HG02884 (cell line): ENCODE results near the gene RUNX2.

ENCODE experiments used
- ATAC-seq: cut with Tn5 transposase; IDR thresholded peaks from one replicate; pipeline ENCODE4 v1.9.1; 2021; ENCODE audit warnings: mild to moderate bottlenecking, moderate library complexity; ENCODE audit not compliant: unreplicated experiment

Gene RUNX2

GRCh38 chr6:45609141-45609638 lies 281.1 kb downstream of the RUNX2 start:
- no peak for ATAC-seq

GRCh38 chr6:45610374-45610773 lies 282.2 kb downstream of the RUNX2 start:
- ATAC-seq: no peak

- no peak for ATAC-seq
These were observed 282.7 kb downstream of the RUNX2 start for GRCh38 chr6:45610832-45611231.

GRCh38 chr6:45611491-45611890 lies 283.4 kb downstream of the RUNX2 start:
- no peak for ATAC-seq

GRCh38 chr6:45613656-45614055 lies 285.5 kb downstream of the RUNX2 start:
- ATAC-seq: no peak

- no peak for ATAC-seq
These were observed 286.6 kb downstream of the RUNX2 start for GRCh38 chr6:45614488-45615285.

- ATAC-seq: no peak
These were observed 288.1 kb downstream of the RUNX2 start for GRCh38 chr6:45616209-45616608.

- ATAC-seq: no peak
These were observed 289.3 kb downstream of the RUNX2 start for GRCh38 chr6:45617441-45617840.

- no peak for ATAC-seq
These were observed 290.1 kb downstream of the RUNX2 start for GRCh38 chr6:45618259-45618658.

GRCh38 chr6:45619211-45619760 lies 291.2 kb downstream of the RUNX2 start:
- ATAC-seq: no peak

GRCh38 chr6:45619994-45620471 lies 291.9 kb downstream of the RUNX2 start:
- no peak for ATAC-seq

- ATAC-seq: no peak
These were observed 296.1 kb downstream of the RUNX2 start for GRCh38 chr6:45624228-45624627.

GRCh38 chr6:45625191-45625664 lies 297.1 kb downstream of the RUNX2 start:
- no peak for ATAC-seq

- no peak for ATAC-seq
These were observed 298.2 kb downstream of the RUNX2 start for GRCh38 chr6:45626087-45626891.

GRCh38 chr6:45630314-45630713 lies 302.2 kb downstream of the RUNX2 start:
- no peak for ATAC-seq

- no peak for ATAC-seq
These were observed 302.7 kb downstream of the RUNX2 start for GRCh38 chr6:45630801-45631200.

- ATAC-seq: no peak
These were observed 303.3 kb downstream of the RUNX2 start for GRCh38 chr6:45631396-45631795.

GRCh38 chr6:45633272-45633908 lies 305.3 kb downstream of the RUNX2 start:
- ATAC-seq: no peak

GRCh38 chr6:45634231-45634630 lies 306.1 kb downstream of the RUNX2 start:
- ATAC-seq: no peak

- ATAC-seq: no peak
These were observed 307.2 kb downstream of the RUNX2 start for GRCh38 chr6:45635284-45635867.
